HG03565 (cell line): ENCODE results near the gene CHMP4A.

Source experiments
- ATAC-seq: cut with Tn5 transposase; IDR thresholded peaks from one replicate; pipeline ENCODE4 v1.9.1; 2021; ENCODE audit warnings: mild to moderate bottlenecking, moderate library complexity; ENCODE audit not compliant: unreplicated experiment

Gene CHMP4A, protein sequence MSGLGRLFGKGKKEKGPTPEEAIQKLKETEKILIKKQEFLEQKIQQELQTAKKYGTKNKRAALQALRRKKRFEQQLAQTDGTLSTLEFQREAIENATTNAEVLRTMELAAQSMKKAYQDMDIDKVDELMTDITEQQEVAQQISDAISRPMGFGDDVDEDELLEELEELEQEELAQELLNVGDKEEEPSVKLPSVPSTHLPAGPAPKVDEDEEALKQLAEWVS

DNA sequence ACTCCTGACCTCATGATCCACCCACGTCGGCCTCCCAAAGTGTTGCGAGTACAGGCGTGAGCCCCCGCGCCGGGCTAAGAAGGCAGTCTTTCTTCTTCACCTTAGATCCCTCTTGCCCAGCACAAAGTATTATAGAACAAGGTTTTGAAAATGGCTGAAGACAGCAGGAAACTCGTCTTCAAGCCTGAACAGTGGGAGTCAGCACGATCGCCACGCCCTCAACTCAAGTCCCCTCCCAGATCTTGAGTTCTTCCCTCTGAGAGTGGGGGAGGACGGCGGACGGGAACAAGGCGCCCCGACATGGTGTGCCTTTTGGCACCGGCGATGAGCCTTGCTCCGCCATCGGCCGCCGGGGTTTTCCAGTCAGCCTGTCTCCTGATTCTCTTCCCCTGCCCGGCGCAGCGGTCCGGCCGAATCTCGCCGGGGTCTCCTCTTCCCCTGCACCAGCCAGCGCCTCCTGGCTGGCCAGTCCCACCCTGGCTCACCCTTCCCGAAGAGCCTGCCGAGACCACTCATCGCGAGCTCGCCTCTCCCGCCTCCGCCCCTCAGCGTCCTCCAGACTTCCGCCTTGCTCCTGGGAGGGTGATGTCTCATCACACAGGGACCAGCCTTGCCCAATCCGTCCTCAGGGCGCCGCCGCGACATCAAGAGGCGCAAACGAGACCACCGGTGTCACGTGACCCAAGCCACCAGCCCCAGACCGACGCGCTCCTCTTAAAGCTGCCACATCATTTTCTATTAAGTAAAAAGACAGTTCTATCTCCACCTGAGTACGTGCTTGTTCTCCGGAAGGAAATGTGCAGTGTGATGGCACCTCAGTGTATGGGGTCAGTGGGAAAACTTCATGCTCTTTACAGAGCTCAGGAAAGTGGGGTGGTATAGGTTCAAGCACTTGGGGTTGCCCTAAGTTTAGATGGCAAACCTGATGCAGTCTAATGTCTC, at the start of gene CHMP4A:
Gene CHMP4A (minus strand): TSS at position 565 of the 942 bp plus-strand sequence. CDS start 49 bp downstream, at position 516.
- peak; percentile 73 for ATAC-seq

DNA sequence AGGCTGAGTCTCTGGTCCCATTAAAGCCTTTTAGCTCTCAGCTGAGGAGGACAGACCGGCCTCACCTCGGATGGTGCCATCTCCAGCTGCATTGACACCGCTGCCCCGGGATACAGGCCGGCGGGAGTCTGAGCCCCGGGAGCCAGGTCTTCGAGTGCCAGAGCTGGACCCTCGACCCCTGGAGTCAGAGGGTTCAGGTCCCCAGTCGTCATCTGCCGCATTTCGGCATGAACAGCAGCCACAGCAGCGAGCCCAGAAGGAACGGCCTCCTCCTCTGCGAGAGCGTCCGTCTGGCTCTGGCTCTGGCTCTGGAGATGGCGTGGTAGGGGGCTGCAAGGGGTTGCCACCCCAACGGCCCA, 48.7 kb upstream of the CHMP4A start:
- no peak for ATAC-seq

DNA sequence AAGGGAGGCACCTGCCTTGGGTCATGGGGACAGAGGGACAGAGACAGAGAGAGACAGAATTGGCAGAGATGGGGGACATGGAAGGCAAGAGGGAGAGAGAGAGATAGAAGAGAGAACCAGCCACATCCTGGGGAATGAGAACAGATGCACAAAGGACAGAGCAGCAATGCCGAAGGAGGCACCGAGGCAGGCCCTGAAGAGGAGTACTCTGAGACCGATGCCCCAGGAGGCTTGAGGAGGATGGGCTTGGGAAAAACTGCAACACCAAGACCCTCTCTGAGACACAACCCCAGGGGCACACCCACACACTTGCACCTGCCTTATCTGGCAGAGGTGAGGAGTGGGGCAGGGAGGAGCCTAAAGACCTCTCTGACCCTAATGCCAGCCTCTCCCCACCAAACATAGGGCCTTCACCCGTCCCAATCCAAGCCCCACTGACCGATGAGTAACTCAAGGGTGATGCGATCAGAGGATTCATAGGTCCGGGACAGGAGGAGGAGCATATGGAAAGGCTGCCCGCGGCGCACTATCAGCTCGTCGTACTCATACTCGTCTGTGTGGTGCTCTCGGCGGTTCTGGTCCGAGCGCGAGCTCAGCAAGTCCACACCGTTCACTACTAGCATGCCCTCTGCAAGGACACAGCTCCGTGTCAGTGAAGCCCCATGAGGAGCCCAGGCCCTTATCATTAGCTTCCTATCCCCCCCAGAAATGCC, 48.1 kb upstream of the CHMP4A start:
- ATAC-seq: no peak

DNA sequence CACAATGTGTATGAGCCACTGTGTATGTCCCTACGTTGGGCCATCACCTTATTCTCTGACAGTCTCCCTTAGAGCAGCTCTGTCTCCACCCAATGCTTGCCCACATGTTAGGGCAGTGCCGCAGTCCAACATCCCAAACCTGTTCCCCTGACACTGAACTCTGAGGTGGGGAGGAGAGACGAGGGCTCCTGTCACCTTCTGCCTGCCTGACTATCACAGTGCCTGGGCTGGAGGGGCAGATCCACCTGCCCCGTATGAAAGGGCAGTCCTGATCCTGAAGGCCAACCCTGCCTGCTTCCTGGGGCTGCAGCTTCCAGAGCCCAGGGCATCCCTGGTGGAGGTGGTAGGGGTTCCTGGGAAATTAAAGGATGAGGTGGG, 47.5 kb upstream of the CHMP4A start:
- no peak for ATAC-seq

DNA sequence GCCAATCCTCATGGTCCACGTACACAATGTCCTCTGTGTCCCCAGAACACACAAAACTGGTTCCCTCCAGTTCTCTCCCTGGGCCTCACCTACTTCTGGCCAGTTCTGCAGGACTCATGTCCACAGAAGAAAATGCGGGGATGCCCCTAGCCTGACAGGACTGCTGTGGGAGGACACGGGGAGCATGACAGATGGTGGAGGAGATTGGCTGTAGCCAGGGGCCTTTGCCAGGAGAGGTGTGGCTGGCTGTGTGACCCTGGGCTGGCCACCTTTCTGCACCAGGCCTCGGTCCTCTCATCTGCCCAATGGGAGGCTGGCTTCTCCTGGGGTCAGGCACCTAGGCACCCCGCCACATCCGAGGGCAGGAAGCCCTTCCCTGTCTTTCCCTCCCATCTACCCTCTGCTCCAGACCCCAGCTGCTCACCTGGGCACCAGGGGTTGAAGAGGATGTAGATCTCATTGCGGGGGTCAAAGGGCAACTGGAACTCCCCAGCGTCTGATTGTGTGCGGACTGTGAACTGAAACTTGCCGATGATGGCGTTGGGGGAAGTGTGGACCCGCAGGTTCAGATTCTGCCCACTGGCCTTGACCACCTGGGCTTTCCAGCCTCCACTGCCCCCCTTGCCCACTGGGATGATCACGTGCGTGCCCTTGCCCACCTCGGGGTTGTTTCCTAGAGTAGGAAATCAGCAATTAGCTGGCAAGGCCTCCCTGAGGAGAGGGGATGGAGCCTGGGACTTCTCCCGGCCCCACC, 46.9 kb upstream of the CHMP4A start:
- no peak for ATAC-seq

DNA sequence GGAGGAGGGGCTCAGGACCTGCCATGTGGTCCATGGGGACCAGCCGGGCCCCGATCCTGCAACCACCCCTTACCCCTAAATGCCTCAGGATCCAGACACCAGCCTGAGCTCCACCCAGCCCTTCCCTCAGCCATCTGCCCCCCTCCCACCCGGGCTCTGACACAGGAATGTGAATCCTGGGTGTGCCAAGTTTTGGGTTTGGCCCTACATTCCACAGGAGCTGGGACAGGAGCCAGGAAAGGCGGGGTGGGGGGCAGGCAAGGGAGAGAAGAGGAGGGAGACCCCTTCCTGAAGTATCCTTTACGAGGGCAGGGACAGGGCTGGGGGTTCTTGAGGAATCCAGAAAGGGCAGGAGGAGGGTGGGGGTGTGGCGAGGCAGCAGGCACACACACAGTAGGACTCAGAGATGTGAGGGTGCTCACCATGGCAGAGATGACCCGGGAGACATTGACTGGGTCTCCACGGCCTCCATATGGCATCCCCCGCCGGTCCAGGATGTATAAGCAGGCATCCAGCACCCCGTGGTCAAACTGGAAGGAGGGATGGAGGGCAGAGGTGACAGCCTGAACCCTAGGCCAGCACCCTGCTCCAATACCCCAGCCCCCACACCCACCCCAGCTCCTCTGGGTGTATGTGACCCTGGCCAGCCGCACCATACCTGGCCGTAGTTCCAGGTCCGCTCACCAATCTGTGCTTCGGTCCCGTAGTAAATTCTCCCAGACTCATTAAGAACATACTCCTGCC, 46.2 kb upstream of the CHMP4A start:
- ATAC-seq: no peak

DNA sequence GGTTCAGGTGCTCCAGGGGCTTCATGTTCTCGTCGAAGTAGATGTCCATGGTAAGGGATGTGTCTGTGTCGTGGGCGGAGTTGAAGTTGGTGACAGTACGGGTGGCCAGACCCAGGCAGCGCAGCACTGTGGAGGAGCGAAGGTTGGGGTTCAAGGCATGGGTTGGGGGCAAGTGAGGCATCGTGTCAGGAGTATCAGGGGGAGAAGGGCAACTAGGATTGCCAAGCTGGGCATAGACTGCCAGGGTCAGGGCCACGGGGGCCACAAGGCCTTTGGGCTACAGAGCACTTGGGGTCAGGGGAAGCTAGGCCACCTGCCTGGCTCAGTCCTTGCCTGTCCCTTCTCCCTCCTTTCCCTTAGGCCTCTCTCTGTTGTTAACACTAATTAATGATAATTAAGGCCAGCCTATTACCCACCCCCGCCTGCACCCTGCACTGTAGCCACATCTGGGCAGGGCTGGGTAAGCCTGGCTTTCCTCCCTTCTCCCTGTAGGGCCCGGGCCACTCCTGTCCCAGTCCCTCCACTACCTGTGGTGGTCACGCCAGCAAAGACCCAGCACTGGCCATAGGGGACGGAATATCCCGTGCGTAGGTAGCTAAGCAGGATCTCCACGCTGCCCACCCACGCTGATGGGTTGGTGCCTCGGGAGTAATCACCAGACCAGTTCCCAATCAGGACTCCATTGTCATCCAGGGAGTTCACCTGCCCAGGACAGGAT, 45.4 kb upstream of the CHMP4A start:
- ATAC-seq: no peak

DNA sequence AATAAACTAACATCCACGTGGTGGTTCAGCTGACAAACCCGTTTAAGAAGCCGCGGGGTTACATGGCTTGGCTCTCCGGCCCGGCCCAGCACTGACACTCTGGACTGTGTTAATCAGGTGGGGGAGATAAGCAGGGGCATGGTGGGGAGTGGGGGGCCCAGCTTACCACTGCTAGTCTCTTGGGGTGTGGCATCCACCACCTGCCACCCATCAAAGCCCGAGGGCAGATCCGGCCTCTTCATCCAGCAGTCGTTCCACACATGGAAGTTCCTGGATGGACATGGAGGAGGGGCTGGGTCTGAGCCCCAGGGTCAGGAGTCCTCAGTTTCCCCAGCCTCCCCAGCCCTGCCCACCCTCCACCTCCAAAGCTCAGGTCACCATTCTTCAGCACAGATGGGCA, 44.8 kb upstream of the CHMP4A start:
- no peak for ATAC-seq

DNA sequence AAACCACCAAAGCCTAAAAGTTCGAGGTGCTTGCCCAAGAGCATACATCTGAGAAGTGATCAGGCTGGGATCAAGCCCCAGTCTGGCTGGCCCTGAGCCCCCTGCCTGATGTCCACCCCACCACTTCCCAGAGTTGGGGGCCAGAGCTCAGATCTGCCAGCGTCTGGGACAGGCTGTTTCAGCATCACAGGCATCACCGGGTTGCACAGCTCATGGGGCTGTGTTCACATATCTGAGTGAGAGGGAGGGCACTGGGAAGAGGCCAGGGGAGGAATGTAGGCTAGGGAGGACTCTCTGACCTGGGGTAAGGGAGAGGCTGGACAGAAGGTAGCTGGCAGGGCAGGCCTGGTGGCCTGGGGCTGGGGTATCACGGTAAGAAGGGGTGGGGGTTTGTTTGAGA, 43.7 kb upstream of the CHMP4A start:
- no peak for ATAC-seq

DNA sequence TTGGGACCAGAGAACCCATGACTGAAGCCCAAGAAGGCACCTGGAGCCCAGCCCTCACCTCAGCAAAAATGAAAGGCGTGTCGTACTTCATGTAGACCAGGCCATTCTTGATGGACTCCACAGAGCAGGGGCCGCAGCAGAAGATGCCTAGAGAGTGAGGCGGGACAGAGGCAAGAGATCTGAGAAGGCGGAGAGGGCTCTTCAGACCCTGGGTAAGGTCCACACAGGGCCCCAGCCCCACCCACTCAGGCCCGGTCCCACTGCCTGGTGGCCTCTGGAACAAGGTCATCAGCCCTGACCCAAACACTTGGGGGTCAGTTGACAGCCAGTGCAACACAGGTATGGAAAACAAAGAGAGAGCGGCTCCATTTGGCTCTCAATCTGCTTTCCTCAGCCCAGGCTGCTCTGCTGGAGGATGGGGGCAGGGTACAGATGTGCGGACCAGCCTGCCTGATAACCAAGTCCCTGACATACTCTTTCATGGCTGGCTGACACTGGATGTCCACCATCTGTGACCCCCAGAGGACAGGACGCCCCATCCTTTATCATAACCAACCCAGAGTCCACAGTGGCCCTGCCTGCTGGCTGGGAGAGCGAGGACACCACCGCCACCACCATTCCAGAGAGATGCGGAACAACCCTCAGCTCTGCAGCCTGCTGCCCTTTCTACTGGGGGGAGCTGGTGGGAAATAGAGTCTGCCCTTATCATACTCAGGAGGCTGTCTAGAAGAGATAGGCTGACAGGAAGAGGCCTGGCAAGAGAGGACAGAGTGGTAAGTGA, 42.8 kb upstream of the CHMP4A start:
- ATAC-seq: no peak

DNA sequence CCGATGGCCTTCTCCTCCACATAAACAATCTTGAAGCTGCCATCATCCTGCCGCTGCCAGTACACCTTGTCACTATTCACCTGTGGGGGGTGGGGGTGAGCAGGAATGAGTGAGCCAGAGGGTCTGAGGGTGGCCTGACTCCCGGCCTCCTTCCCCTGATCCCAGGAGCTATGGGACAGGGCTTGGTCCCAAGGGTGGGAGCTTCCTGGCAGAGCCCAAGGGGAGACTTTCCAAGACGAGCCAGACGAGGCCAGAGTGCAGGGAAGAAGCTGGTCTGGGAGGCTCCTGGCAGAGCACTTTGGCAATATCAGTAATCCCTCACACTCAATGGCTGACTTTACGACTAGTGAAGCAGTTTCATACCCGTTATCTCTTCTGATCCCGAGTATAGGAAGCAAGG, 42.1 kb upstream of the CHMP4A start:
- ATAC-seq: no peak

DNA sequence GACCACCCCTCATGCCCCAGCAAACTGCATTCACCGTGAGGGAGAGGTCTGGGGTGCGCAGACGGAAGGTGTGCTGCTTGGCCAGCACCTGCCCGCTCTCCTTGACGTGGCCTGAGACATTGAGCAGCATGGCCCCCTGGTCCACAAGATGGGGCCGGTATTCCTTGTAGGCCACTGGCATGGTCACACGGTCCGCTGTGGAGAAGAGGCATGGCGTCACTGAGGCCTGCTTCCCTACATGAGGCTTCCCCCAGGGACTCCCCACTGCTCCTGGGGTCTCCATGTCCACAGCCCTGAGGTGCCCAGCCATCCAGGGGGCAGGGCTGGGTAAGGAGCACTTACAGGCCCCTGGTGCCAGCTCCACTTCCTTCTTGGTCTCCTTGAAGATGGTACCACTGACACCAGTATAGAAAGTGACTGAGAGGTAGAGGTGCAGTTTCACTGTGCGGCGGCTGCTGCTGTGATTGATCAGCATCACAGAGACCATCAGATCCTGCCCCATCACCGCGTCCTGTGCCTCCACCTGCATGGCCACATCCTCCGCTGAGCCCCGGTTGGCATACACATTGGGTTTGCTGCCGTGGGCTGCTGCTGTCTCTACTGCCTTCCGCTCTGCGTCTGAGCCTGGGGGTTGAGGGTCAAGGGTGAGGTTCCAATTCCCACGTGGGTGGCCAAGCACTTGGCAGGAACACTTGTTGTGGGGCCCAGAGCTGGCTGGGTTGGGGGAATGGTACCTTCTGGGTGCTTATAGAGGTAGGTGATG, 41.5 kb upstream of the CHMP4A start:
- ATAC-seq: no peak

DNA sequence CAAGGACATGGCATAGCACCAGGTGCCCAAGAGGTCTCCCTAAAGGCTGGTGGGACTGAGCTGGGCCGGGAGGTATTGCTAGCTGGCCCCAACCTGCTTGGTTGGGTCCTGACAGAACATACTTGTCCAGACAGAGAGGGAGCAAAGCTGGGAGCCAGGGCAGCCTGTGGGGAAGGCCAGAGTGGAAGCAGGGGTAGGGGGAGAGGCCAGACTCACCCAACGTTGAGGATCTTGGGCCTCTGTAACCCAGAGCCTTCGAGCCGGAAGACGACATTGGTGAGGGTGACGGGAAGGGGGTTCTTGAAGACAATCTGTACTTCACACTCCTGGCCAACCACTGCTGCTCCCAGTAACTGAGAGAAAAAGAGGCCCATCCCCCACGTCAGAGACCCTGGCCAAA, 40.6 kb upstream of the CHMP4A start:
- ATAC-seq: no peak

DNA sequence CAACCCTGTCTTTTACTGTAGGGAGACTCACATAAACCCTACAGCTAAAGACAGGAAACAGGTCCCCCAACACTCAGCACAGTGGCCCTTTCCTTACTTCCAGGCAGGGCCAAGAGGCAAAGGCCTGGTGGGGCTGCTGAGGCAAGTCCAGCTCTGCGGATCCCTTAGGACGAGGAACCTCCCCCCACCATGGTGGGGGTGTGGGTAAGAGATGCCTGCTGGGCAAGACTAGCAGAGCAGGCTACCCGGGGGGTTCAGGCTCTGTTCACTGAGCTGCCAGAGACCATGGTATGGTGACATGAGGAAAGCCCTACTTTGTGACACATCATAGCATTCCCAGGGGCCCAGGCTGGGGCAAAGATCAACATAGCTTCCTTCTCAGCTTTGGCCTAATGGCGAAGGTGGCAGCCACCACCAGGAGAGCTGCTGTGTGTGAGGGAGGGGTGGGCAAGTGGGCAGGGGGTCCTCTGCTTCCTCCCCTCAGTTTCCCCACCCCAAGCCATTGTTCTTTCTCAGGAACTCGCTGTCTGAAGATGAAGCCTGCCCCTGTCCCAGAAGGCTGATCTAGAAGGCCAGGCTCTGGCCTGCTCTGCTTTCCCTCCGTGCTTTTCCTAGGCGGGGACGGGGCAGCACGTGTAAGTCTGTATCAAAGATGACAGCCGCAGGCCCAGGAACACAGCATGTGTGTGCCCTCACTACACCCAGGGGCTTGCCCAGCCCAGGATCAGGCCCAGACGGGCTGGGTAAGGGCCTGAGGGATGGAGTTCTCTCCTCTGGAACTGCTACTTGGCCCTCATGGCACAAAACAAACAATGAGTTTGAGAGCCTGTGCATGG, 39.2 kb upstream of the CHMP4A start:
- ATAC-seq: no peak

DNA sequence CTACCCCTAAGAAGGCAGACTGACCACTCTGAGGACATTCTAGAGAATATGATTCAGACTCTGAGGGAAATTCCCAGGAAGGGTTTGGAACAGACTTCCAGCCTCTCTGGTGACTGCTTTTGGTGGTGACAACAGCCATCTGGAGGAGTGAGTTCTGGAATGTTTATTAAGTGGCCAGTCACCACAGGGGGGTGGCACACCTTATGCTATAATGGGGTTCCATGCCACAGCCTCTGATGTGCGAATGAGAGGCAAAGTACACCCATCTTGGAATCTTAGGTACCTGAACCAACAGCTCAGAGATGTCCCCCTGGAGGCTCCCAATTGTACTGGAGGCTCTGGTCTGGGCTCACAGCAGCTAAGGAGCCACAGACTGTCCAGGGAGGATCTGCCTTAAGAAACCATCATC, 38.6 kb upstream of the CHMP4A start:
- no peak for ATAC-seq

DNA sequence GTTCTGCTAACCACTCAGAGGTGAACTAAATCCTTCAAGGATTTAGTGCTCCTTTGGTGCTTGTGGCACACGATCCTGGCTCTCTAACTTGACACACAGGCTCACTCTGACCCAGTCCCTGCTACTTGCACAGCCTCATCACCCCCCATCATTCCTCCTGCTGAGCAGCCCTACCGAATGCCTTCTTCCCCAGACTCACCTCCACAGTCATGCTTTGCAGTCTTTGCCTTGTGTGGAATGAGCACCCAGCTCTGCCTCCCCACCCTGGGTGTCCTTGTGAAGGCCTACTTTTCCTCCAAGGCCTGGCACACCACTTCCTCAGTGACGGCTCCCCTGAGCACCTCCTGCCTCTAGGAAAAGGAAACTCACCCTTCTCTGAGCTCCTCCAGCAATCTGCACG, 37.1 kb upstream of the CHMP4A start:
- ATAC-seq: no peak
